Muscle layer of colon (tissue), 2 donors: ENCODE measurements around the gene ZDHHC9.

Experiments used
- H3K27ac ChIP-seq: one replicate; pipeline ENCODE4 v1.7.0; 2013; ENCODE audit warnings: low read depth, mild to moderate bottlenecking, low read length, moderate library complexity
- H3K27me3 ChIP-seq, 2 donors: one replicate each; pipeline ENCODE4 v1.7.0; 2013; ENCODE audit warnings: low read length in 2 of 2, mild to moderate bottlenecking in 2 of 2; ENCODE audit not compliant: insufficient read depth in 2 of 2, control insufficient read depth in 1 of 2
- H3K36me3 ChIP-seq: one replicate; pipeline ENCODE4 v1.7.0; 2013; ENCODE audit warnings: mild to moderate bottlenecking, low read length; ENCODE audit not compliant: insufficient read depth
- H3K4me1 ChIP-seq: one replicate; pipeline ENCODE4 v1.7.0; 2013; ENCODE audit warnings: mild to moderate bottlenecking, low read length; ENCODE audit not compliant: insufficient read depth
- H3K4me3 ChIP-seq, 2 donors: one replicate each; pipeline ENCODE4 v1.7.0; 2013; ENCODE audit warnings: low read length in 2 of 2, low read depth in 1 of 2, mild to moderate bottlenecking in 1 of 2, moderate library complexity in 1 of 2
- H3K9ac ChIP-seq: one replicate; pipeline ENCODE4 v1.7.0; 2013; ENCODE audit warnings: low read length
- H3K9me3 ChIP-seq: one replicate; pipeline ENCODE4 v1.7.0; 2013; ENCODE audit warnings: mild to moderate bottlenecking, low read length
- donor health status: abdominal sarcoma.
- donor health status: Adenocarcinoma of cecum.

Gene ZDHHC9

GRCh38 chrX:129793604-129794191, 50.0 kb downstream of the ZDHHC9 start:
- Histone ChIP-seq H3K9ac (no peak overlapping the region), H3K27me3 (peaks cover 0 to 4% of the 10 kb centered on the region in 2 donors), H3K36me3 (no peaks in the 10 kb centered on the region), H3K4me1 (no peaks in the 10 kb centered on the region), H3K27ac (no peak overlapping the region), H3K9me3 (no peaks in the 10 kb centered on the region), H3K4me3 (no peak overlapping the region)

- H3K9ac ChIP-seq: no peak overlapping the region
- no peak overlapping the region for H3K27ac ChIP-seq
- no peaks in the 10 kb centered on the region for H3K4me1 ChIP-seq
- no peak overlapping the region for H3K4me3 ChIP-seq
- H3K27me3 ChIP-seq: no peaks in the 10 kb centered on the region
- H3K36me3 ChIP-seq: no peaks in the 10 kb centered on the region
- H3K9me3 ChIP-seq: no peaks in the 10 kb centered on the region
Observed at GRCh38 chrX:129792586-129793291, 50.9 kb downstream of the ZDHHC9 start.

- H3K27me3 ChIP-seq: no peaks in the 10 kb centered on the region
- H3K9ac ChIP-seq: no peak overlapping the region
- no peaks in the 10 kb centered on the region for H3K4me1 ChIP-seq
- H3K27ac ChIP-seq: no peak overlapping the region
- H3K36me3 ChIP-seq: no peaks in the 10 kb centered on the region
- H3K9me3 ChIP-seq: no peaks in the 10 kb centered on the region
- H3K4me3 ChIP-seq: no peak overlapping the region
Observed at GRCh38 chrX:129791961-129792570, 51.6 kb downstream of the ZDHHC9 start.

GRCh38 chrX:129791336-129791735, 52.4 kb downstream of the ZDHHC9 start:
- Histone ChIP-seq H3K27me3 (no peaks in the 10 kb centered on the region), H3K9ac (no peak overlapping the region), H3K9me3 (no peaks in the 10 kb centered on the region), H3K27ac (no peak overlapping the region), H3K4me3 (no peak overlapping the region), H3K4me1 (no peaks in the 10 kb centered on the region), H3K36me3 (no peaks in the 10 kb centered on the region)

- H3K4me3 ChIP-seq: no peak overlapping the region
- no peak overlapping the region for H3K9ac ChIP-seq
- no peaks in the 10 kb centered on the region for H3K9me3 ChIP-seq
- H3K27ac ChIP-seq: no peak overlapping the region
- no peaks in the 10 kb centered on the region for H3K4me1 ChIP-seq
- no peaks in the 10 kb centered on the region for H3K36me3 ChIP-seq
- no peaks in the 10 kb centered on the region for H3K27me3 ChIP-seq
Observed at GRCh38 chrX:129790808-129791207, 52.9 kb downstream of the ZDHHC9 start.

GRCh38 chrX:129790146-129790545, 53.5 kb downstream of the ZDHHC9 start:
- Histone ChIP-seq H3K4me3 (no peak overlapping the region), H3K36me3 (no peaks in the 10 kb centered on the region), H3K27me3 (no peaks in the 10 kb centered on the region), H3K27ac (no peak overlapping the region), H3K9me3 (no peaks in the 10 kb centered on the region), H3K4me1 (no peaks in the 10 kb centered on the region), H3K9ac (no peak overlapping the region)

GRCh38 chrX:129788527-129788926, 55.2 kb downstream of the ZDHHC9 start:
- Histone ChIP-seq H3K4me3 (no peak overlapping the region), H3K27ac (no peak overlapping the region), H3K9me3 (no peaks in the 10 kb centered on the region), H3K9ac (no peak overlapping the region), H3K36me3 (no peaks in the 10 kb centered on the region), H3K4me1 (no peaks in the 10 kb centered on the region), H3K27me3 (no peaks in the 10 kb centered on the region)

- Histone ChIP-seq H3K4me1 (no peaks in the 10 kb centered on the region), H3K27me3 (no peaks in the 10 kb centered on the region), H3K36me3 (no peaks in the 10 kb centered on the region), H3K27ac (no peak overlapping the region), H3K4me3 (no peak overlapping the region), H3K9ac (no peak overlapping the region), H3K9me3 (no peaks in the 10 kb centered on the region)
Observed at GRCh38 chrX:129787336-129788055, 56.2 kb downstream of the ZDHHC9 start.

- H3K27ac ChIP-seq: no peak overlapping the region
Observed at GRCh38 chrX:129786210-129786651, 57.5 kb downstream of the ZDHHC9 start.

GRCh38 chrX:129785160-129785947, 58.3 kb downstream of the ZDHHC9 start:
- H3K27me3 ChIP-seq: no peaks in the 10 kb centered on the region
- H3K36me3 ChIP-seq: no peaks in the 10 kb centered on the region
- H3K27ac ChIP-seq: no peak overlapping the region
- no peaks in the 10 kb centered on the region for H3K9me3 ChIP-seq
- no peaks in the 10 kb centered on the region for H3K4me1 ChIP-seq
- H3K9ac ChIP-seq: no peak overlapping the region
- H3K4me3 ChIP-seq: no peak overlapping the region

More at GRCh38 chrX:129786210-129786651, 57.5 kb downstream of the ZDHHC9 start:
- no peak overlapping the region for H3K4me3 ChIP-seq
- no peaks in the 10 kb centered on the region for H3K36me3 ChIP-seq
- no peaks in the 10 kb centered on the region for H3K4me1 ChIP-seq
- H3K27me3 ChIP-seq: no peaks in the 10 kb centered on the region
- H3K9me3 ChIP-seq: no peaks in the 10 kb centered on the region
- no peak overlapping the region for H3K9ac ChIP-seq

- no peak overlapping the region for H3K27ac ChIP-seq
- H3K9me3 ChIP-seq: no peaks in the 10 kb centered on the region
- H3K27me3 ChIP-seq: no peaks in the 10 kb centered on the region
- no peak overlapping the region for H3K9ac ChIP-seq
- no peaks in the 10 kb centered on the region for H3K36me3 ChIP-seq
- no peak overlapping the region for H3K4me3 ChIP-seq
- no peaks in the 10 kb centered on the region for H3K4me1 ChIP-seq
Observed at GRCh38 chrX:129784371-129784770, 59.3 kb downstream of the ZDHHC9 start.
